ENCODE data around the gene IFT122.

- TF ChIP-seq CTCF (IDR thresholded peaks at IDR 0.05) (no peak), POLR2A (IDR thresholded peaks at IDR 0.05) (no peak)
These were observed 14.8 kb upstream of the IFT122 start for GRCh38 chr3:129425213-129425612.
